Measurements from ENCODE around the gene CTNNBL1. TPM values are rescaled to one million over a fixed set of nuclear protein-coding genes. Genes with fewer than 3 reads are reported as not detected.

CTNNBL1 gene
- total and polyA plus RNA-seq, 2 donors: 46.5 to 61.9 TPM

DNA sequence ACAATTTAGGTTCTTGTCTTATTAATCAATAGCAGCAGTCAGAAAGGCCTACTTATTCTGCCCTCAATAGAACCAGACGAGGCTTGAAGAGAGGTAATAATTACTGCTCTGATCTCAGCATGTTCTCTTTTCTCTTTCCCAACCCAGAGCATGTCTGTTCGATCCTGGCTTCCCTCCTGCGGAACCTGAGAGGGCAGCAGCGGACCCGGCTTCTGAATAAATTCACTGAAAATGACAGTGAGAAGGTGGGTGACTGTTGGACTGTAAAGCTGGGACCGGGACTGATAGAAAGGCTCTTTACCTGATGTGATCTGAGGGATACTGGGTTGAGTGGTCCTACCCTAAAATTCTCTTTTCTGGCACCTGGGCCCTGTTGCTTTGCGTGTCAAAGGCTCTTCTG is 146.1 kb downstream of the CTNNBL1 start:
- 97% methylated on average over 7 of the region's 7 CpGs for WGBS
- H3K27ac ChIP-seq (ENCODE audit: low read depth in 1 of 2, low read length in 1 of 2): no peak overlapping the region
- H3K27me3 ChIP-seq (ENCODE audit: control insufficient read depth in 2 of 2, insufficient read depth in 1 of 2, low read length in 1 of 2): no peaks in the 10 kb centered on the region
- H3K9me3 ChIP-seq (ENCODE audit: control insufficient read depth in 2 of 2, insufficient read depth in 1 of 2, low read length in 1 of 2): no peaks in the 10 kb centered on the region
- no peak overlapping the region for H3K4me3 ChIP-seq (ENCODE audit: low read length in 2 of 2)
- no peak for DNase-seq (ENCODE audit: low read depth in 6 of 9, low spot score in 9 of 9)
- peaks cover 10 to 17% of the 10 kb centered on the region in 2 donors for H3K36me3 ChIP-seq (ENCODE audit: control insufficient read depth in 2 of 2, insufficient read depth in 2 of 2, low read length in 1 of 2)
- peaks cover 0 to 2% of the 10 kb centered on the region in 2 donors for H3K4me1 ChIP-seq (ENCODE audit: control insufficient read depth in 2 of 2, insufficient read depth in 2 of 2, low read length in 2 of 2)

DNA sequence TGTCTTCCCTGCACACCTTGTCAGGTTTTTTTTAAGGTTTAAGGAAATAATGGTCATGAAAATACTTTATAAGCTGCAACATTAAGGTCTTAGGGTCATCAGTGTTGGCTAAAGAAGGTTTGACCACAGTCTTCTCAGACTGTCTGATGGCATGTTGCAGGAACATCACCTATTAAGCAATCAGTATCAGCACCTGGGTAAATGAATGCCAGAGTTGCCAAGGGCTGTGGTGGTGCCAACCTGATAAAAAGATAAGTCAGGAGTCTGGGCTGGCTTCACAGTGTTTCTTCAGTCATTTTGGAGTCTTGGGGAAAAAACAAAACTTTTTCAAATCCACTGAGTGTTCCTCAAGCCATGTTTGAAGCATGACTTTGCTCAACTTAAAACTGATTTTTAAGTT is 147.6 kb downstream of the CTNNBL1 start:
- no peak for DNase-seq (ENCODE audit: low read depth in 6 of 9, low spot score in 9 of 9)
- no peaks in the 10 kb centered on the region for H3K27me3 ChIP-seq (ENCODE audit: control insufficient read depth in 2 of 2, insufficient read depth in 1 of 2, low read length in 1 of 2)
- H3K36me3 ChIP-seq (ENCODE audit: control insufficient read depth in 2 of 2, insufficient read depth in 2 of 2, low read length in 1 of 2): peaks cover 11 to 17% of the 10 kb centered on the region in 2 donors
- H3K4me3 ChIP-seq (ENCODE audit: low read length in 2 of 2): no peak overlapping the region
- H3K27ac ChIP-seq (ENCODE audit: low read depth in 1 of 2, low read length in 1 of 2): no peak overlapping the region
- no peaks in the 10 kb centered on the region for H3K9me3 ChIP-seq (ENCODE audit: control insufficient read depth in 2 of 2, insufficient read depth in 1 of 2, low read length in 1 of 2)
- peaks cover 0 to 2% of the 10 kb centered on the region in 2 donors for H3K4me1 ChIP-seq (ENCODE audit: control insufficient read depth in 2 of 2, insufficient read depth in 2 of 2, low read length in 2 of 2)

DNA sequence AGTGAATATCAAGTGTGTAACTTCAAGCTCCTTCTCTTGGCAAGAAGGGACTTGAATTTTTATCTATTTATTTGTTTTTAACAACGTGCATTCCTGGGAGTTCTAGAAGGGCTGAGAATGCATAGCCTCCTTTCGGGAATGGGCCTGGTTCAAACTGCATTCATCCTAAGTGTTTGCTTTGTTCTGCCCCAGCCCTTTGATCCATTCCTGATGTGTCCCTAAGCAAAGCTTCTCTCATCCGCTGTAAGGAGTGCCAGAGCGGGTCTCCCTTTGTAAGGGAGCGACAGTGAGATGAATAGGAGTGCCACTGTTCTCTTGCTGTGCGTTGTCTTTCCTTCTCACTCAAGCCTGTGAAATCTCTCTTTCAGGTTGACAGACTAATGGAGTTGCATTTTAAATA is 148.1 kb downstream of the CTNNBL1 start:
- peaks cover 13 to 17% of the 10 kb centered on the region in 2 donors for H3K36me3 ChIP-seq (ENCODE audit: control insufficient read depth in 2 of 2, insufficient read depth in 2 of 2, low read length in 1 of 2)

DNA sequence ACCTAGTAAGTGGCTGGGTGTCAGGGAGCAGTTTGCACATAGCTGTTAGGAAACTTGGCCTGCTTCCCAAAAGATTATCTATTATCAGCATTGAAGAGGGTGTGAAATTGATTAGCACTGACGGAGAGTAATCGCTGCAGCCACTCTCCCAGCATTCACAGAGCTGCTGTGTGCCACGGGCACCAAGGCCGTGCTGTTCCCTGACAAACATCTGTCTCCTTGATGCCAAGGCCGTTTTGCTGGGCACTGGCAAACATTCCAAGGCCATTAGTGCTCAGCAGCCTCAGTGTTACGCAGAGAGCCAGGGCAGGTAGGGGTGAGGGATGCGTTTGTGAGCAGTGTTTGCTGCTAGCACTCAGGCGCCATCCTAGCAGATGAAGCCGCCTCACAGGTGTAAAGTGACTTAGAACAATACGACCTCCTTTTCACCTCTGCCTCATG is 151.4 kb downstream of the CTNNBL1 start:
- Histone ChIP-seq H3K9me3 (ENCODE audit: control insufficient read depth in 2 of 2, insufficient read depth in 1 of 2, low read length in 1 of 2) (no peaks in the 10 kb centered on the region), H3K4me3 (ENCODE audit: low read length in 2 of 2) (no peak overlapping the region), H3K36me3 (ENCODE audit: control insufficient read depth in 2 of 2, insufficient read depth in 2 of 2, low read length in 1 of 2) (peaks cover 20 to 22% of the 10 kb centered on the region in 2 donors), H3K27ac (ENCODE audit: low read depth in 1 of 2, low read length in 1 of 2) (no peak overlapping the region), H3K4me1 (ENCODE audit: control insufficient read depth in 2 of 2, insufficient read depth in 2 of 2, low read length in 2 of 2) (no peaks in the 10 kb centered on the region), H3K27me3 (ENCODE audit: control insufficient read depth in 2 of 2, insufficient read depth in 1 of 2, low read length in 1 of 2) (no peaks in the 10 kb centered on the region)
- 96% methylated on average over 10 of the region's 10 CpGs for WGBS
- DNase-seq (ENCODE audit: low read depth in 6 of 9, low spot score in 9 of 9): no peak

More for the DNA sequence above, 148.1 kb downstream of the CTNNBL1 start:
- DNase-seq (ENCODE audit: low read depth in 6 of 9, low spot score in 9 of 9): no peak
- no peak overlapping the region for H3K4me3 ChIP-seq (ENCODE audit: low read length in 2 of 2)
- H3K9me3 ChIP-seq (ENCODE audit: control insufficient read depth in 2 of 2, insufficient read depth in 1 of 2, low read length in 1 of 2): no peaks in the 10 kb centered on the region
- 96% methylated on average over 6 of the region's 6 CpGs for WGBS
- H3K4me1 ChIP-seq (ENCODE audit: control insufficient read depth in 2 of 2, insufficient read depth in 2 of 2, low read length in 2 of 2): peaks cover 0 to 2% of the 10 kb centered on the region in 2 donors
- no peaks in the 10 kb centered on the region for H3K27me3 ChIP-seq (ENCODE audit: control insufficient read depth in 2 of 2, insufficient read depth in 1 of 2, low read length in 1 of 2)
- H3K27ac ChIP-seq (ENCODE audit: low read depth in 1 of 2, low read length in 1 of 2): no peak overlapping the region

DNA sequence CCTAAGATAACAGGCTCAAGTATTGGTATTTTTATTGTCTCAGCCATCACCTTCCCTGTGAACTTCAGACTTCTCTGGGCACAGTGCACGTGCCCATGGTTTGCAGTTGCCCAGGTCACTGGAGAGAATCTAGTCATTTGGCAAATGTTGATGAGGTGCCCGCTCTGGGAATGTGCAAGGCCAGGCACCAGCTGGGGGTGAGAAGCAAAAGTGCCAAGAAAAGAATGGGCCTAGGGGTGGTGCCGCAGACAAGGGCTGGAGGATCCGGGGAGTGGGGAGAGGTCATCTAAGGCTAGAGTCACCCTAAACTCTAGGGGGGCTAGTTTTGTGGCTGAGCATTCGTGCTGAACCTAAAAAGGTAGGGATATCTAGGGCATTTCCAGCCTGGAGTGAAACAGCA is 152.0 kb downstream of the CTNNBL1 start:
- Histone ChIP-seq H3K27ac (ENCODE audit: low read depth in 1 of 2, low read length in 1 of 2) (no peak overlapping the region), H3K4me3 (ENCODE audit: low read length in 2 of 2) (no peak overlapping the region), H3K9me3 (ENCODE audit: control insufficient read depth in 2 of 2, insufficient read depth in 1 of 2, low read length in 1 of 2) (no peaks in the 10 kb centered on the region), H3K4me1 (ENCODE audit: control insufficient read depth in 2 of 2, insufficient read depth in 2 of 2, low read length in 2 of 2) (no peaks in the 10 kb centered on the region), H3K27me3 (ENCODE audit: control insufficient read depth in 2 of 2, insufficient read depth in 1 of 2, low read length in 1 of 2) (no peaks in the 10 kb centered on the region), H3K36me3 (ENCODE audit: control insufficient read depth in 2 of 2, insufficient read depth in 2 of 2, low read length in 1 of 2) (peaks cover 20 to 22% of the 10 kb centered on the region in 2 donors)
- 98% methylated on average over 5 of the region's 5 CpGs for WGBS
- DNase-seq (ENCODE audit: low read depth in 6 of 9, low spot score in 9 of 9): no peak

DNA sequence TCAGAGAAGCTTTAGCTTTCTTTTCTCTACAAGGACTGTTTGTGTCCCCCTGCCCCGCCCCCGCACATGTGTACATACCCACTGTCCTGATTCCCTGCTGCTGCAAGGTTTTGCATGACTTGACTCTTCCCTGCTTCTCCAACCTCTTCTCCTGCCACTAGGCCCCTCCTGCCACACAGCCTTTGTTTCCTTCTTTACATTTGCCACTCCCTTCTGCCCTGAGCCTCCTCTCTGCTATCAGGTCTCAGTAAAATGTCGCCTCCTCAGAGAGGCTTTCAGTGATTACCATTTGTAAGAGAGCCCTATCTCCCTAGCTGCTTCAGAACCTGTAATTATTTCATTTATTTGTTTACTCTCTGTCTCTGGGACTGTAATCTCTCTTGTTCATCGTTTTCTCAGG is 152.7 kb downstream of the CTNNBL1 start:
- WGBS: 97% methylated on average over 4 of the region's 4 CpGs
- no peak for DNase-seq (ENCODE audit: low read depth in 6 of 9, low spot score in 9 of 9)
- Histone ChIP-seq H3K4me3 (ENCODE audit: low read length in 2 of 2) (no peak overlapping the region), H3K4me1 (ENCODE audit: control insufficient read depth in 2 of 2, insufficient read depth in 2 of 2, low read length in 2 of 2) (no peaks in the 10 kb centered on the region), H3K36me3 (ENCODE audit: control insufficient read depth in 2 of 2, insufficient read depth in 2 of 2, low read length in 1 of 2) (peaks cover 17 to 20% of the 10 kb centered on the region in 2 donors), H3K9me3 (ENCODE audit: control insufficient read depth in 2 of 2, insufficient read depth in 1 of 2, low read length in 1 of 2) (no peaks in the 10 kb centered on the region), H3K27me3 (ENCODE audit: control insufficient read depth in 2 of 2, insufficient read depth in 1 of 2, low read length in 1 of 2) (no peaks in the 10 kb centered on the region), H3K27ac (ENCODE audit: low read depth in 1 of 2, low read length in 1 of 2) (no peak overlapping the region)

DNA sequence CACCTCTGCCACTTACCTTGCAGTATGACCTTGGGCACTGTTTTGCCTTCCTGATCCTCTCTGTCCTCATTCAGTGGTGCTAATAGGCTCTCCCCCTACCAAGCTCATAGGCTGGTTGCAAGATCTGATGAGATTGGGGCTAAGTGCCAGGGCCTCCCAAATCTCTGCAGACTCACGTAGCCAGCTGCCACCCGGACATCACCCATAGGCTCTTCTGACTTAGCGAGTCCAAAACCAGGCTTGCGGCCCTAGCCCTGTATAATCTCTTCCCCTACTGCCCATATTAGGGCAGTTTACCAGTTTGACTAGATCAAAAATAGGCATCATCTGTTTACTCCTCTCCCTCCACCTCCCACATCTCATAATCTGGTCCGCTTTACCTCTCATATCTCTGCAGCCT is 154.9 kb downstream of the CTNNBL1 start:
- H3K27me3 ChIP-seq (ENCODE audit: control insufficient read depth in 2 of 2, insufficient read depth in 1 of 2, low read length in 1 of 2): no peaks in the 10 kb centered on the region
- H3K4me1 ChIP-seq (ENCODE audit: control insufficient read depth in 2 of 2, insufficient read depth in 2 of 2, low read length in 2 of 2): no peaks in the 10 kb centered on the region
- 91% methylated on average over 5 of the region's 5 CpGs for WGBS
- H3K9me3 ChIP-seq (ENCODE audit: control insufficient read depth in 2 of 2, insufficient read depth in 1 of 2, low read length in 1 of 2): no peaks in the 10 kb centered on the region
- no peak overlapping the region for H3K4me3 ChIP-seq (ENCODE audit: low read length in 2 of 2)
- H3K27ac ChIP-seq (ENCODE audit: low read depth in 1 of 2, low read length in 1 of 2): no peak overlapping the region
- H3K36me3 ChIP-seq (ENCODE audit: control insufficient read depth in 2 of 2, insufficient read depth in 2 of 2, low read length in 1 of 2): peaks cover 9 to 20% of the 10 kb centered on the region in 2 donors
- DNase-seq (ENCODE audit: low read depth in 6 of 9, low spot score in 9 of 9): no peak

DNA sequence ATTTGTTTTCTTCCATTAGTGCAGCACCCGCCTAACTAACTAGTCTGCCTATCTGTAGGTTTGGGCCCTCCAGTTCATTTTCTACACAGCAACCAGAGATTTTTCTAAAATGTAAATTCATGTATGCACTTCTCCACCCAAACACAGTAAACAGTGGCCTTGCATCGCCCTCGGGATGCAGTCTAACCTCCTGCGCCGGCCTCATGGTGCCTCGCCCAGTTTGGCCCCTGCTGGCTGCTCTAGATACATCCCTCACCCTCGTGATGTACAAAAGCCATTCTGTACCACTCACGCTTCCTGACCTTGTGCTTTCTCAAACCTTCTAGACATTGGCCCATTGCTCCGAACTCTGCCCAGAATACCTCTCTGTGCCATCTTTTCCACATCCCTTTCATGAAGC is 155.3 kb downstream of the CTNNBL1 start:
- WGBS: 99% methylated on average over 9 of the region's 9 CpGs
- Histone ChIP-seq H3K27me3 (ENCODE audit: control insufficient read depth in 2 of 2, insufficient read depth in 1 of 2, low read length in 1 of 2) (no peaks in the 10 kb centered on the region), H3K27ac (ENCODE audit: low read depth in 1 of 2, low read length in 1 of 2) (no peak overlapping the region), H3K4me3 (ENCODE audit: low read length in 2 of 2) (no peak overlapping the region), H3K9me3 (ENCODE audit: control insufficient read depth in 2 of 2, insufficient read depth in 1 of 2, low read length in 1 of 2) (no peaks in the 10 kb centered on the region), H3K4me1 (ENCODE audit: control insufficient read depth in 2 of 2, insufficient read depth in 2 of 2, low read length in 2 of 2) (no peaks in the 10 kb centered on the region), H3K36me3 (ENCODE audit: control insufficient read depth in 2 of 2, insufficient read depth in 2 of 2, low read length in 1 of 2) (peaks cover 9 to 20% of the 10 kb centered on the region in 2 donors)
- no peak for DNase-seq (ENCODE audit: low read depth in 6 of 9, low spot score in 9 of 9)

DNA sequence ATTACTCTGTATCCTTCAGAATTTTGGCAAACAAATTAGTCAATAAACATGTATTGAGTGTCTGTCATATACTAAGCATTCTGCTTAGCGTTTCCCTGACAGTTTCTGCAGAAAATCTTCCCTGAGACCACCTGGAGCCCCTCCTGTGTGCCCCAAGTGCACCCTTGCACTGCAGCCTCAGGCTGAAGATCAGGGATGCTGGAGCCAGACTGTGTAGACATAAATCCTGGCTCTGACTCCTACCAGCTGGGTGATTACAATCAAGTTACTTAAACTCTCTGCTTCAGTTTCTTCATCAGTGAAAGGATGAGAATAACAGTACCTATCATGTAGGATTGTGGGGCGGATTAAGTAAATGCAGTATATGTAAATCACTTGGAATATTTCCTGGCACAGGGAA is 155.7 kb downstream of the CTNNBL1 start:
- WGBS: 97% methylated on average over 2 of the region's 2 CpGs
- no peak for DNase-seq (ENCODE audit: low read depth in 6 of 9, low spot score in 9 of 9)
- H3K9me3 ChIP-seq (ENCODE audit: control insufficient read depth in 2 of 2, insufficient read depth in 1 of 2, low read length in 1 of 2): no peaks in the 10 kb centered on the region
- H3K4me1 ChIP-seq (ENCODE audit: control insufficient read depth in 2 of 2, insufficient read depth in 2 of 2, low read length in 2 of 2): no peaks in the 10 kb centered on the region
- H3K4me3 ChIP-seq (ENCODE audit: low read length in 2 of 2): no peak overlapping the region
- no peaks in the 10 kb centered on the region for H3K27me3 ChIP-seq (ENCODE audit: control insufficient read depth in 2 of 2, insufficient read depth in 1 of 2, low read length in 1 of 2)
- H3K36me3 ChIP-seq (ENCODE audit: control insufficient read depth in 2 of 2, insufficient read depth in 2 of 2, low read length in 1 of 2): peaks cover 8 to 20% of the 10 kb centered on the region in 2 donors
- no peak overlapping the region for H3K27ac ChIP-seq (ENCODE audit: low read depth in 1 of 2, low read length in 1 of 2)
